ENCODE measurements around the gene CALN1. TPM values are rescaled to one million over a fixed set of nuclear protein-coding genes. Genes with fewer than 3 reads are reported as not detected.
"Not testable (repeated sequence)": the region's sequence is repeated elsewhere in the genome, so short reads cannot be mapped to it uniquely, and the experiment has no call there.

CALN1 gene
- total RNA-seq, 1 donor from 2014 or later, result 1.2 TPM

DNA sequence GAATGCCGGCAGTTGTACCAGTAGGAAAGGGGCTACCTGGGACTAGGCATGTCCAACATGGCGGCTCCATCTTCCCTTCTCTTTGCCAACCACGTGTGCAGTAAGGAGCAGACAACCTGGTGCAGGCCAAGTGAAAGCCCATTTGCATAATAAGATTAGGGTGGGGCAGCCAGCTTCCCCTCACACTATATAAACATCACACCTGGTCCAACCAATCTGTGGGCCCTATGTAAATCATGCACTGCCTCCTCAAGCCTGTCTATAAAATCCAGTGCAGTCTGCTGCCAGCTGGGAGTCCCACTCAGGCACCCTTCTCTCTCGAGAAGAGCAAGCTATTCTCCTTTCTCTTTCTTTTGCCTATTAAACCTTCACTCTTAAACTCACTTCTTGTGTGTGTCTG, 429.3 kb downstream of the CALN1 start:
- DNase-seq (ENCODE audit: low spot score), result no peak

DNA sequence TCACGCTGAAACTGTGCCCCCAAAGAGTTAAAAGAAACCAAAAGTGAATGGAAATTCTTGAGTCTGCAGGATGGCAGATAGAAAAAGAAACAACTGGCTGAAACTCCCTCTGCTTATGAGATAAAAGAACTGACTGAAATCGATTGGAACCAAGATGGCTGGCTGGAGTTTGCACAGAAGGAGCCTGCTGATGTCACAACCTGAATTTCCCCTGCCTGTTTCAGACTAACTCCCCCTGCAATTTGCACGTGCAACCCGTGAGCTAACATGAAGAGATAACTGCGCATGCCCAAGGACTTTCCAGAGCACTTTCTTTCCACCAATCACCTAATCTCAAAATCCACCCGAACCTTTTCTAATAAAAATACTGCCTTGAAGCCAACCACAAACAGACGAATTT, 435.5 kb downstream of the CALN1 start:
- no peak for DNase-seq (ENCODE audit: low spot score)

DNA sequence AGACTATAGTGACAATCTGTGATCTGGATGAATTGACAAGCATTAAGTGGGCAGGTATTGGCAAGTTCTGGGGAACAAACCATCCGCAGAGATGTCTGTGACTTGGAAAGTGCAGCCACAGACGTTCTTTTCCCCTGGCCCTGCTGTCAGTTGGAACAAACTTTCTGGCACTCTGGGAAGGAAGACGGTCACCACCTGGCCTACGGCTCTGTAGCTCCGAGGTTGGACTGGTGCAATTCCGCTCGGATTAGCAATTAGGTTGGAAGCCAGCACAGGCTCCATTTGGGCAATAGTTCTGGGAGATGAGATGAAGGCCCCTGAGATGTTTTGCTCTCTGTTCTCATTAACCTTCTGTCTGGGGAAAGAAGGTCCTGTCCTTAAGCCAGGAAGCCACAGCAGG, 437.5 kb downstream of the CALN1 start:
- DNase-seq (ENCODE audit: low spot score), result no peak

DNA sequence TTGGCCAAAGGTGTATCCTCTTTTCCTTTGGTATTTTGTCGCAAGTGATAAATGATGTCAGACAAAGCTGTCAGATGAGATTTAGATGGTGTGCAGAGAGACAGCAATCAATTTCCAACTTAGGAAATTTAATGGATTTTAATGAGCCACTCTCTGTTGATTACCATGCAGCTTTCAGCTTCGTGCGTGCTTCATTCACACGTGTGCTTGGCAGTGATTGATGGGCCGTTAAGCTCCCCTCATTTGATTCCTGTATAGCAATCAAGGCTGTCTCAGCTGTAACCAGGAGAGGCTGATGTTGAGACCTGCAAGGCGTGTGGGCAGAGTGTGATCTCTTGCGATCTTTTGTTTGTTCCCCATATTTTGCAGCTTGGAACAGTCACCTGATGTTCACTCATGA, 439.6 kb downstream of the CALN1 start:
- DNase-seq (ENCODE audit: low spot score), result no peak

DNA sequence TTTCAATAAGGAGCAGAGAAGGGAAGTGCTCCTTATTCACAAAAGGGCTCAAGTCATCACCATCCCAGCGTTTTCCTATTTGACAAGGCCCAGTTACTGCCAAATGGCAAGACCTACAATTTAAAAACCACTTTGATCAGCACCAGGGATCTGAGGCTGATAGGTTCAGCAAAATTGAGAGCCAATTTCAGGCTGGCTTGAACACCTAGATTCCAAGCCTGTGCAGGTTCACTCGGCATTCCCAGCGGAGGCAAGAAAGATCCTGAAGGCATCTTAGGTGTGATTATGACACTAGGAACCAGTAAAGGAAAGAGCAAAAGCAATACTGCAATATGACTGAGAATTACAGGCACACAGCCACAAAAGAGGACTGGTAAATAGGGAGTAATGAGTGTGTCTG, 441.4 kb downstream of the CALN1 start:
- no peak for DNase-seq (ENCODE audit: low spot score)

- DNase-seq (ENCODE audit: low spot score), result no peak
Observed at GRCh38 chr7:71962636-71963035, 449.5 kb downstream of the CALN1 start.

DNA sequence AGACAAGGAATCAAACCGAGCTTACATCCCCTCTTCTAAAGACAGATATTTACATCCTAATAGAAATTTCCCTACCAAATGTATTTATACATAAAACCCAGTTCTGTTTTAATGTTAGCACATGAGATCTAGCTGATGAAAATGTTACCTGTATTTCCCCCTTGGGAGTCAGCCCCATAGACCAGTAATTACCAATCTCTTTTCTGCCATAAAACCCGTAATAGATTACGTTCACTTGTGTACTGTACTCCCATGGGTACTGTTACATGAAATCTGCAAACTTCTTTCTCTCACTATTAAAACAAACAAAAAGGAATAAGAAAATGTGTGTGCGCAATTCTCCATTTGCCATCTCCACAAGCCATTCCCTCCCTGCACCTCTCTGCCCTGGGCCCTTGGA, 450.9 kb downstream of the CALN1 start:
- DNase-seq (ENCODE audit: low spot score), result no peak

GRCh38 chr7:71942115-71942514, 470.0 kb downstream of the CALN1 start:
- DNase-seq (ENCODE audit: low spot score), result no peak

DNA sequence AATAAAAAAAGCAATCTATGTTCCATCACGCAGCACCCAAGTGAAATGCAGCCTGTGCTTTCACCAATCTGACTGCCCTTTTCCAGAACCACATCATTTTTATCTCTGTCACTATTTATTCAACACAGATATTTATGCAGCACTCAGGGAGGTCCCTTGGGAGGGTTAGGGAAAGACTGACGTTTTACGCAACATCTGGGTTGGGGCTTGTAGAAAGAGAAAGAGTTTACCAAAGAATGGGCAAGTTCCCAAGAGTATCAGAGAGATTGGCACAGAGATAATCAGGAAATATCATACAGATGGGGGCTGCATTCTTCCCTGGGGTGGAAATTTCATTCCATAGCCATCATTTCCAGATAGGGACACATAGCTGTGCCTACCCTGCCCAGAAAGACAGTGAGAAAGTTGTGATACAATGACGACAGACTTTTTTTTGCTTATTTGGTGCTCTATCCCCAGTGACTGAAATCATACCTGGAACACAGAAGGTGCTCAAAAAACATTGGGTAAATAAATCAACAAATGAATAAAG, 474.2 kb downstream of the CALN1 start:
- DNase-seq (ENCODE audit: low spot score), result no peak

- no peak for DNase-seq (ENCODE audit: low spot score)
Observed at GRCh38 chr7:71935674-71936073, 476.5 kb downstream of the CALN1 start.

GRCh38 chr7:71933426-71933825, 478.7 kb downstream of the CALN1 start:
- DNase-seq (ENCODE audit: low spot score), result no peak

- DNase-seq (ENCODE audit: low spot score), result no peak
Observed at GRCh38 chr7:71925663-71926062, 486.5 kb downstream of the CALN1 start.

DNA sequence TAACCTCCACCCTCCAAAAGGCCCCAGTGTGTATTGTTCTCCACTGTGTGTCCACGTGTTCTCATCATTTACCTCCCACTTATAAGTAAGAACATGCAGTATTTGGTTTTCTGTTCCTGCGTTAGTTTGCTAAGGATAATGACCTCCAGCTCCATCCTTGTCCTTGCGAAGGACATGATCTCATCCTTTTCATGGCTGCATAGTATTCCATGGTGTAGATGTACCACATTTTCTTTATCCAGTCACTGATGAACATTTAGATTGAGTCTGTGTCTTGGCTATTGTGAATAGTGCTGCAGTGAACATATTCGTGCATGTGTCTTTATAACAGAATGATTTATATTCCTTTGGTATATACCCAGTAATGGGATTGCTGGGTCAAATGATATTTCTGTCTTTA, 497.9 kb downstream of the CALN1 start:
- DNase-seq (ENCODE audit: low spot score), result not testable (repeated sequence)

DNA sequence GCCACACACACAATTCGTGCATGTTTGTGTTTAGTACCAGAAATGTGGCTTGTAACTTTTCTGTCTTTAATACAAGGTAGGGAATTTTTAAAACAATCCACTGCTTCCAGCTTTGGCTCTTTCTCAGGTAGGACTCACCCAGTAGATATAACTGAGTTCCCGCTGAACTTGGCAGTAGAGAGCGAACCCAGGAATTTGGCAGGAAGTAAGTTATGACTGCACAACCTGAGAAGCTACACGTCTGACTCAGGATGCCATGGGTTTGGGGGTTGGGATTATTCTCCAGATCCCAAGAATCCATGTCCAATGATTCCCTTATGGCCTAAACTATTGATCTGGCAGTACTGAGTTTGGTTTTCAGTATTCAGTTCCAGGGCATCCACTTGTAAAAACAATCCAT, 499.7 kb downstream of the CALN1 start:
- DNase-seq (ENCODE audit: low spot score), result no peak

DNA sequence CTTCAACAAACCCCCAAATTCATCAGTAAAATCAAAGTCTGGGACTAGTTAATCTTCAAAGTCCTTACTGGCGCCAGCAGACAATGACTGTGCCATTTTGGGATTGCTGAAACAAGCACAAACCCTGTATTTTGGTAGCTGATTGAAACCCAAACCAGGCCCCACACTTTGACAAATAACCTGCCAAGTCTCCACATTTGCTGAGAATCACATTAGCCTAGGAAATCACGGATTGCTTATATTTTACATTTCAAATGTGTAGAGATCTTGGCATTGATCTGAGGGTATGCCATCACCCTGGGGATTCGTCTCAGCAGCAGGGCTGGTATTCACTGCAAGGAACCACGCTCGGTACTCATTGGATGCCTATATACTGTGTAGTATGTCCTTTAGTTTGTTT, 501.1 kb downstream of the CALN1 start:
- no peak for DNase-seq (ENCODE audit: low spot score)

GRCh38 chr7:71905821-71906220, 506.3 kb downstream of the CALN1 start:
- DNase-seq (ENCODE audit: low spot score), result no peak

DNA sequence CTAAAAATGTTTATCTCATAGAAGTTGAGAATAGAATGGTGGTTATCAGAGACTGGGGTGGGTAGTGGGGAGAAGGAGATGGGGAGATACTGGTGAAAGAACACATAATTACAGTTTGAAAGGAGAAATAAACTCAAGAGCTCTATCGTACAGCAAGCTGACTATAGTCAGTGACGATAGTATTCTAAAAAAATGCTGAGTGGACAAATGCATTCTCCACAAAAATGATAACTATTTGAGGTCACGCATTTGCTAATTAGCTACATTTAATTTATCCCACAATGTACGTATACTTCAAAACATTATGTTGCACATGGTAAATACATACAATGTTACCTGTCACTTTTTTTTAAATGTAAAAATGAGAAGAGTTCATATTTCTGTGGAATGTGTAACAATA, 507.7 kb downstream of the CALN1 start:
- no peak for DNase-seq (ENCODE audit: low spot score)

- DNase-seq (ENCODE audit: low spot score), result no peak
Observed at GRCh38 chr7:71900556-71900955, 511.6 kb downstream of the CALN1 start.

GRCh38 chr7:71896535-71896934, 515.6 kb downstream of the CALN1 start:
- no peak for DNase-seq (ENCODE audit: low spot score)

DNA sequence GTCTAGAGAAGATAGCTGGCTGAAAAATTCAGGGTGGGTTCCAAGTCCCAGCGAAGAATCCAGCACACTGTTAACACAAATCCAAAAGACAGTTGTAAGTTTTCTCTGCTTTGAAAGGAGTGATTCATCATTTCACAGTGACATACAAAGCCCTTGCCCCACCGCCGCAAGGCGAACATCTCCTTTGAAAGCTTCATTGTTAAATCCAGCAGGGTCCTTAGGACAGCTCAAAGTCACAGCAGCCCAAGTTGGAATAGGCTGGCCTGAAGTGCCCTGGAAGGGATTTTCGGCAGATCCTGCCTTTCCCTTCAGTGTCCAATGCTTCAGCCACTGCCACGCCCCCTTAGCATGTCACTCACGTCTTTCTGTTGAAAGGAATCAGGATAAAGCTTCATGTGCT, 526.1 kb downstream of the CALN1 start:
- DNase-seq (ENCODE audit: low spot score), result no peak

- no peak for DNase-seq (ENCODE audit: low spot score)
Observed at GRCh38 chr7:71885487-71885886, 526.7 kb downstream of the CALN1 start.

DNA sequence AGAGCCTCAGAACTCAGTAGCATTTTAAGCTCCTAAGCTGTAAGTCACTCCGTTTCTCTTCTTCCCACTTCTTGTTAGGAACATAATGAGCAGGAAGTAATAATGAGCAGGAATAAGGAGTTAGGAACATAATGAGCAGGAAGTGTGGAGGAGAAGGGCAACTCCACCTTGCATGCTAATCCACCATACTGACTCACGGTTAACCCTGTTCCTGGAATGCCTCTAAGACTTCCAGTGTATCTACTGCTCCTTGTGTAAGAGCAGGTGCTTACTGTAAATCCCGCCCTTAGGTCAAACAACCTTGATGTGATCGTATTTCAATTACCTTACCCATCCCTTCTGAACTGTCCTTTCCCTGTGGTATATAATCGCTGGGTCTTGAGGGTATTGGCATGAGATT, 528.7 kb downstream of the CALN1 start:
- DNase-seq (ENCODE audit: low spot score), result no peak

DNA sequence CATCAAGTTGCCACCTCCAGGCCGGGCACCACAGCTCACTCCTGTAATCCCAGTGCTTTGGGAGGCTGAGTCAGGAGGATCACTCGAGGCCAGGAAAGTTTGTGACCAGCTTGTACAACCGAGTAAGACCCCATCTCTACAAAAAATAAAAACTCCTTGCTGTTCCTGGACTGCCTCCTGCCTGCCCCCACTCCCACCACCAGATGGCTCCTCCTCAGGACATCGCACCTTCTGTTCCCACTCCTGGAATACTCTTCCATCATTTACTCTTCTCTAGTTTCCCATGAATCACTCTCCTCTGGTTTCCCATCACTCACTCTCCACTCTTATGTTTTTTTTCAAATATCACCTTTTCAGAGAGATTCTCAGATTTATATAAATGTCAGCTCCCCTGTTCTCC, 540.7 kb downstream of the CALN1 start:
- DNase-seq (ENCODE audit: low spot score), result no peak

- DNase-seq (ENCODE audit: low spot score), result no peak
Observed at GRCh38 chr7:71870812-71871211, 541.3 kb downstream of the CALN1 start.

- DNase-seq (ENCODE audit: low spot score), result no peak
Observed at GRCh38 chr7:71868797-71869196, 543.3 kb downstream of the CALN1 start.
